ENCODE data around the gene EEF2. TPM values are rescaled to one million over a fixed set of nuclear protein-coding genes. Genes with fewer than 3 reads are reported as not detected.

The EEF2 gene
- polyA plus RNA-seq, 1 donor from 2014 or later, result 716 TPM

DNA sequence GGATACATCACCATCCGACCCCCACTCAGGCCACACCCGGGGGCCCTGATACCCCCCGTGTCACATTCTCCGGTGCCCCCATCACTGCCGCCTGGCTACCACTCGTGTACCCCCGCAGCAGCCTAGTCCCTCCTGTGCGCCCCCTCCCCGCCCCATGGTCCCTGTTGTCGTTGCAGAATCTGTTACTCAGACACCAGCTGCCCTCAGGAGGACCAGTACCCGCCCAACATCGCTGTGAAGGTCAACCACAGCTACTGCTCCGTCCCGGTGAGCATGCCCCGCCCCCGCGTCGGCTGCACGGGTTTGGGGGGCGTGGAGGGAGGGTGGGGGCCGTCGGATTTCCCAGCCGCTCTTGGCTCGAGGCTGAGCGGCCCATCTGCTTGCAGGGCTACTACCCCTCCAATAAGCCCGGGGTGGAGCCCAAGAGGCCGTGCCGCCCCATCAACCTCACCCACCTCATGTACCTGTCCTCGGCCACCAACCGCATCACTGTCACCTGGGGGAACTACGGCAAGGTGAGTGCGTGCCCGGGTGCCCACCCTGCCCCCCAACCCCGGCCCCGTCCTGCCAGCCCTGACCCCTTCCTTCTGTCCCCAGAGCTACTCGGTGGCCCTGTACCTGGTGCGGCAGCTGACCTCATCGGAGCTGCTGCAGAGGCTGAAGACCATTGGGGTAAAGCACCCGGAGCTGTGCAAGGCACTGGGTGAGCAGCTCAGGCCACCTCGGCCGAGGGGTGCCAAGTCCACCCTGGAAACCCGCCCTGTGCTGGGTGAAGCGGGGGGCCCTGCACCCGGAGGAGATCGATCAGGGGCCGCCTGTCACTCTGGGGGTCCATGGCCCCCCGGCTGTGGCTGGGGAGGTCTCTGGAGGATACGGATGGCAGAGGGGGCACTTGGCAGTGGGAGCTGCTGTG is 43.3 kb upstream of the EEF2 start:
- H3K79me2 ChIP-seq (replicated peaks; ENCODE audit: insufficient read depth, low read length), result no peaks in the 10 kb centered on the region
- no peaks in the 10 kb centered on the region for H3K27me3 ChIP-seq (ENCODE audit: insufficient read depth, low read depth, low read length)
- H3K9me2 ChIP-seq (ENCODE audit: insufficient read depth, low read length), result no peaks in the 10 kb centered on the region
- H3K4me2 ChIP-seq (ENCODE audit: low read length), result no peak overlapping the region
- H3K36me3 ChIP-seq (ENCODE audit: insufficient read depth, low read length), result no peaks in the 10 kb centered on the region
- H2AFZ ChIP-seq (ENCODE audit: low read depth, low read length), result no peak overlapping the region
- TF ChIP-seq POLR2AphosphoS5 (IDR thresholded peaks at IDR 0.05) (no peak), SMC3 (conservative IDR thresholded peaks at IDR 0.05; ENCODE audit: poor library complexity) (no peak), EP300 (conservative IDR thresholded peaks at IDR 0.05; ENCODE audit: poor library complexity, severe bottlenecking) (no peak), TAF1 (IDR thresholded peaks at IDR 0.05; ENCODE audit: low read depth) (no peak), EZH2 (IDR thresholded peaks at IDR 0.05; ENCODE audit: borderline replicate concordance, insufficient read depth, low read length, poor library complexity, severe bottlenecking) (no peak), CTCF (IDR thresholded peaks at IDR 0.05; ENCODE audit: poor library complexity, severe bottlenecking) (no peak), REST (IDR thresholded peaks at IDR 0.05; ENCODE audit: borderline replicate concordance) (no peak), MXI1 (conservative IDR thresholded peaks at IDR 0.05; ENCODE audit: poor library complexity, severe bottlenecking) (no peak), RAD21 (conservative IDR thresholded peaks at IDR 0.05) (no peak)
- H3K27ac ChIP-seq (ENCODE audit: low read length), result no peak overlapping the region
- H4K20me1 ChIP-seq (ENCODE audit: insufficient read depth), result no peaks in the 10 kb centered on the region
- no peak overlapping the region for H3K4me3 ChIP-seq (ENCODE audit: low read length)
- no peak overlapping the region for H3K9ac ChIP-seq (ENCODE audit: low read length)
- no peaks in the 10 kb centered on the region for H3K9me3 ChIP-seq (ENCODE audit: low read length)
- H3F3A ChIP-seq (ENCODE audit: insufficient read depth, low read length, poor library complexity, severe bottlenecking), result no peaks in the 10 kb centered on the region

DNA sequence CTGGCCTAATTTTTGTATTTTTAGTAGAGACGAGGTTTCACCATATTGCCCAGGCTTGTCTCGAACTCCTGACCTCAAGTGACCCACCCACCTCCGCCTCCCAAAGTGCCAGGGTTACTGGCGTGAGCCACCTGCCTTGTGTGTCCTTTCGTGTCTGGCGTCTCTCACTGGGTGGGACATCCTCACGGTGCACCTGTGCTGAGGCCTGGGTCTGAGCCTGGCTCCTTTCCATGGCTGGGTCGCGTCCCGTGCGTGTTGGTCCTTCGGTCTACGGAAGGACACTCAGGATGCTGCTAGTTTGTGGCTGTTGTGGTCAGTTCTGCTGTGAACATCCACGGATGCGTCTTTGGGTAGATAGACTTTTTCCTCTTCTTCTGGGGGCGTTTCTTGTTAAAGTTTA is 41.9 kb upstream of the EEF2 start:
- H3K9me2 ChIP-seq (ENCODE audit: insufficient read depth, low read length), result no peaks in the 10 kb centered on the region
- H3K36me3 ChIP-seq (ENCODE audit: insufficient read depth, low read length), result no peaks in the 10 kb centered on the region
- no peak overlapping the region for H3K9ac ChIP-seq (ENCODE audit: low read length)
- no peaks in the 10 kb centered on the region for H3K79me2 ChIP-seq (replicated peaks; ENCODE audit: insufficient read depth, low read length)
- no peak overlapping the region for H3K4me2 ChIP-seq (ENCODE audit: low read length)
- no peak for TF ChIP-seq MXI1 (conservative IDR thresholded peaks at IDR 0.05; ENCODE audit: poor library complexity, severe bottlenecking)
- no peak for TF ChIP-seq EZH2 (IDR thresholded peaks at IDR 0.05; ENCODE audit: borderline replicate concordance, insufficient read depth, low read length, poor library complexity, severe bottlenecking)
- no peak for TF ChIP-seq POLR2AphosphoS5 (IDR thresholded peaks at IDR 0.05)
- no peak for TF ChIP-seq EP300 (conservative IDR thresholded peaks at IDR 0.05; ENCODE audit: poor library complexity, severe bottlenecking)
- no peak for TF ChIP-seq SMC3 (conservative IDR thresholded peaks at IDR 0.05; ENCODE audit: poor library complexity)
- no peak for TF ChIP-seq RAD21 (conservative IDR thresholded peaks at IDR 0.05)
- TF ChIP-seq TAF1 (IDR thresholded peaks at IDR 0.05; ENCODE audit: low read depth), result no peak
- no peak for TF ChIP-seq CTCF (IDR thresholded peaks at IDR 0.05; ENCODE audit: poor library complexity, severe bottlenecking)
- TF ChIP-seq REST (IDR thresholded peaks at IDR 0.05; ENCODE audit: borderline replicate concordance), result no peak
- no peak overlapping the region for H3K27ac ChIP-seq (ENCODE audit: low read length)
- H3K9me3 ChIP-seq (ENCODE audit: low read length), result no peaks in the 10 kb centered on the region
- H2AFZ ChIP-seq (ENCODE audit: low read depth, low read length), result no peak overlapping the region
- H3K27me3 ChIP-seq (ENCODE audit: insufficient read depth, low read depth, low read length), result no peaks in the 10 kb centered on the region
- H4K20me1 ChIP-seq (ENCODE audit: insufficient read depth), result no peaks in the 10 kb centered on the region
- H3F3A ChIP-seq (ENCODE audit: insufficient read depth, low read length, poor library complexity, severe bottlenecking), result no peaks in the 10 kb centered on the region
- no peak overlapping the region for H3K4me3 ChIP-seq (ENCODE audit: low read length)

Data from neural cell (in vitro differentiated cells).